ENCODE results near the gene ZNF800. TPM values are rescaled to one million over a fixed set of nuclear protein-coding genes. Genes with fewer than 3 reads are reported as not detected.

The ZNF800 gene
- total and polyA plus RNA-seq, 4 donors: 4.8 to 15.2 (median 12.8) TPM

- DNase-seq (ENCODE audit: low spot score): no peak
- no peaks in the 10 kb centered on the region for H3K27me3 ChIP-seq (ENCODE audit: control insufficient read depth in 4 of 4, insufficient read depth in 4 of 4, low read length in 3 of 4)
- H3K9me3 ChIP-seq (ENCODE audit: control insufficient read depth in 4 of 4, low read length in 3 of 4): no peaks in the 10 kb centered on the region
- H3K36me3 ChIP-seq (ENCODE audit: control insufficient read depth in 4 of 4, insufficient read depth in 3 of 4, low read depth in 1 of 4, low read length in 3 of 4): peaks cover 1 to 11% (median 9%) of the 10 kb centered on the region in 4 donors
- no peak overlapping the region for H3K27ac ChIP-seq (ENCODE audit: low read depth in 1 of 2, low read length in 2 of 2)
- 99% methylated on average over 1 of the region's 1 CpG for WGBS
- H3K9ac ChIP-seq (ENCODE audit: low read depth in 1 of 2, low read length in 2 of 2): no peak overlapping the region
- no peak overlapping the region for H3K4me3 ChIP-seq (ENCODE audit: low read depth in 1 of 3, low read length in 3 of 3)
- no peak for TF ChIP-seq TAF1 (conservative IDR thresholded peaks at IDR 0.05)
- no peak for TF ChIP-seq ZBTB33 (IDR thresholded peaks at IDR 0.05)
- no peak for TF ChIP-seq FOXA2 (IDR thresholded peaks at IDR 0.05)
- no peak for TF ChIP-seq FOXA1 (IDR thresholded peaks at IDR 0.05)
- TF ChIP-seq YY1 (IDR thresholded peaks at IDR 0.05): no peak
- no peak for TF ChIP-seq JUND (IDR thresholded peaks at IDR 0.05)
- no peak for TF ChIP-seq CTCF (IDR thresholded peaks at IDR 0.05; ENCODE audit: low read depth, low read length, missing input control)
- no peak for TF ChIP-seq MAX (IDR thresholded peaks at IDR 0.05)
- TF ChIP-seq ATF3 (IDR thresholded peaks at IDR 0.05): no peak
- no peak for TF ChIP-seq SP1 (IDR thresholded peaks at IDR 0.05)
- no peak for TF ChIP-seq EGR1 (IDR thresholded peaks at IDR 0.05; ENCODE audit: low read depth in 2 of 2)
- TF ChIP-seq GABPA (IDR thresholded peaks at IDR 0.05 in 1 of 2, conservative IDR thresholded peaks at IDR 0.05 in 1 of 2): no peak
- no peak for TF ChIP-seq REST (IDR thresholded peaks at IDR 0.05)
- no peak for TF ChIP-seq RAD21 (IDR thresholded peaks at IDR 0.05)
- no peak for TF ChIP-seq NR2F2 (IDR thresholded peaks at IDR 0.05)
- no peak for TF ChIP-seq RXRA (IDR thresholded peaks at IDR 0.05)
- TF ChIP-seq HNF4A (conservative IDR thresholded peaks at IDR 0.05): no peak
- TF ChIP-seq HNF4G (IDR thresholded peaks at IDR 0.05): no peak
- peaks cover 0 to 8% (median 4%) of the 10 kb centered on the region in 4 donors for H3K4me1 ChIP-seq (ENCODE audit: control insufficient read depth in 4 of 4, insufficient read depth in 4 of 4, low read length in 3 of 4)
Observed at GRCh38 chr7:127359011-127359410, 33.5 kb downstream of the ZNF800 start.

All from liver (tissue), 9 donors.